Esophagus muscularis mucosa (tissue), 3 donors: ENCODE data around the gene FAM186B.

Experiments used
- CTCF ChIP-seq, 3 experiments: fragments of 200-600 bp in 2 of 3; fragments of 450-650 bp in 1 of 3; sonication (generic) in 2 of 3; IDR thresholded peaks; one replicate each; pipeline ENCODE4 v1.5.1; 2017 to 2019; ENCODE audit warnings: antibody characterized with exemption in 3 of 3, mild to moderate bottlenecking in 2 of 3, moderate library complexity in 1 of 3
- EP300 ChIP-seq: sonication (generic); formaldehyde crosslinking; IDR thresholded peaks from one replicate; pipeline ENCODE4 v1.6.1; 2017; ENCODE audit warnings: antibody characterized with exemption

- TF ChIP-seq CTCF (IDR thresholded peaks at IDR 0.05) = no peak
- TF ChIP-seq EP300 = no peak
Observed at GRCh38 chr12:49567302-49567610, 38.2 kb downstream of the FAM186B start.
